ENCODE measurements around the gene TMEM258. TPM values are rescaled to one million over a fixed set of nuclear protein-coding genes. Genes with fewer than 3 reads are reported as not detected.
A peak's percentile ranks its signal among the peaks of the same experiment; 100 is the strongest.

TMEM258 gene
- total RNA-seq: 94.0 TPM
- long read RNA-seq, transcript TMEM258-204 (4 exons, 575 nt): major isoform, 54 of 66 reads
- long read RNA-seq, partial matches to known transcripts: 2 of 66 reads
- long read RNA-seq, other reads (novel, unspliced or antisense): 9 of 66 reads

DNA sequence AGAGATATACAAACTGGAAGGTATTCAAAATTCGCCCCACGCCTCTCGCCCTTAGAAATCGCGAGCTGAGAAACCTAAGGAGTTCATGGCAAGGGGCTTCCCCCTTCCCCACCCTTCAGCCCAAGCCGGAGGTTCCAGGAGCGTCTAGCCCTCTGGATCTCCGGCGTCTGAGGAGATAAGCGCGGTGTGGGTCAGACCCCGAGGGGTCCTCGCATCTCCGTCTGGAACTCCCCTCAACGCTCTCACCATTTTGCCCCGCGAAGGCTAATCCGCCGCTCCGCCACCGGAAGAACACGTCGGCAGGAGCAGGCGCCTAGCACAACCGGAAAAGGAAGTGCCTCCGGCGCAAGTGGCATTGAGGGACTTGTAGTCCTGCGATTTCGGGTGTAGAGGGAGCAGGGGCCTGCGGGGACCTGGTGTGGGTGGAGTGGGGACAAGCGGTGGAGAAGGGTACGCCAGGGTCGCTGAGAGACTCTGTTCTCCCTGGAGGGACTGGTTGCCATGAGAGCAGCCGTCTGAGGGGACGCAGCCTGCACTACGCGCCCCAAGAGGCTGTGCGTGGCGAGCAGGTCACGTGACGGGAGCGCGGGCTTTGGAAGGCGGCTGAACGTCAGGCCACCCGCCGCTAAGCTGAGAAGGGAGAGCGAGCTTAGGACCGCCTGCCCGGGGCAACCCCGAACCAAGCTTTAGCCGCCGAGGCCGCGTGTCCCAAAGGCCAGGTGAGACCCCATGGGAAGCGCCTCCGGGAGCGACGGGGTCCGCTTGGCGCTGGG, at the start of gene TMEM258, which contains the start of gene FEN1:
Gene TMEM258, minus strand, starts transcription at position 290 of the 773 bp plus-strand sequence. Its CDS starts 41 bp downstream, at position 249.
Gene FEN1, plus strand, starts transcription at position 602 of the 773 bp plus-strand sequence. CDS start 2,451 bp downstream, outside the sequence.
- ATAC-seq (peak; percentile 91), DNase-seq (peak; percentile 96)
- H3K4me3 ChIP-seq: peak within 1 kb of the TSS; percentile 85
- peak within 1 kb of the TSS; percentile 99 for H3K27ac ChIP-seq
- TF ChIP-seq, protein P1, sequence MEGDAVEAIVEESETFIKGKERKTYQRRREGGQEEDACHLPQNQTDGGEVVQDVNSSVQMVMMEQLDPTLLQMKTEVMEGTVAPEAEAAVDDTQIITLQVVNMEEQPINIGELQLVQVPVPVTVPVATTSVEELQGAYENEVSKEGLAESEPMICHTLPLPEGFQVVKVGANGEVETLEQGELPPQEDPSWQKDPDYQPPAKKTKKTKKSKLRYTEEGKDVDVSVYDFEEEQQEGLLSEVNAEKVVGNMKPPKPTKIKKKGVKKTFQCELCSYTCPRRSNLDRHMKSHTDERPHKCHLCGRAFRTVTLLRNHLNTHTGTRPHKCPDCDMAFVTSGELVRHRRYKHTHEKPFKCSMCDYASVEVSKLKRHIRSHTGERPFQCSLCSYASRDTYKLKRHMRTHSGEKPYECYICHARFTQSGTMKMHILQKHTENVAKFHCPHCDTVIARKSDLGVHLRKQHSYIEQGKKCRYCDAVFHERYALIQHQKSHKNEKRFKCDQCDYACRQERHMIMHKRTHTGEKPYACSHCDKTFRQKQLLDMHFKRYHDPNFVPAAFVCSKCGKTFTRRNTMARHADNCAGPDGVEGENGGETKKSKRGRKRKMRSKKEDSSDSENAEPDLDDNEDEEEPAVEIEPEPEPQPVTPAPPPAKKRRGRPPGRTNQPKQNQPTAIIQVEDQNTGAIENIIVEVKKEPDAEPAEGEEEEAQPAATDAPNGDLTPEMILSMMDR (IDR thresholded peaks at IDR 0.05): no peak
- no peaks in the 10 kb centered on the region for H3K9me3 ChIP-seq
- peaks cover 33% of the 10 kb centered on the region for H3K36me3 ChIP-seq
- intact Hi-C loops (cut with DNase I): loop anchor here (10.0 kb wide), 1 partner anchor 322 kb away; no protein-coding TSS in a partner anchor
- H3K27me3 ChIP-seq: no peaks in the 10 kb centered on the region
- peaks cover 18% of the 10 kb centered on the region for H3K4me1 ChIP-seq

DNA sequence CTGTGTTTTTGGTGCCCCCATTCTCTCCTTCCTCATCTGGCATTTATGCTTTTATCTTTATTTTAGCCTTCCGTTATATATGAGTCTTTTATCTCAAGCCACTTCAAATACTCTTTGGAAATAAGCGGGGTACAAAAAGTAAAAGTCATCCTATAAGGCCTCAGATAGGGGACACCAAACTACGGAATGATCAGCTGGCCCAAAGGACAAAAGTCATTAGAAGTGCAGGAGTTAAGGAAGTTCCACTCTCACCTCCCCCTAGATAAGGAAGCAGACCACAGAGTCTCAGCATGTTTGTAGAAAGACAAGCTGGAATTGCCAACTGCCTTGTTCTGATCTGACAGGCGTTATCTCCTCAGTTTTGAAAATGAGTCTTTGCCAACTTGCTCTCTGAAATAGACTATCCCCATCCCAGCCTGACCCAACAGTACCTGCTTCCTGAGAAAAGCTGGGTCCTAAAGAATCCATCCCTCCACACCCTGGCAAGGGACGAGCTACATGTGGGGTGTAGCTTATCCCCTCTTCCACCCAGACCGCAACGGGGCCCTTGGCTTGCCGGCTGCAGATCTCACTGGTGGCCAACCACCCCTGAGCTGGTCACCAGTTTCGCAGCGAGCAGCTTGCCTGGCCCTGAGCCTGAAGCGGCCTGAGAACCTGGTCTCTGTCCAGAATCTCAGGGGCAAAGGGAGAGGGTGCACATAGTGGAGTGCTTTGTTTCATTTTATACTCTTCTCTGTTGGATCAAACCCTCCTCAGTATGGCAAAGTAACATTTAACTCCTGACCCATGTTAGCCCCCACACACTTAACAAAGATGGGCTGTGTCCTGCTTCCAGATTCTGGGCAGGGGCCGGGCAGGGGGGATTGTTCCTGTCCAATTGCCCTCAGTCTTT, 49.5 kb upstream of the TMEM258 start:
- no peak for DNase-seq
- H3K36me3 ChIP-seq: peaks cover 30% of the 10 kb centered on the region
- H3K27ac ChIP-seq: no peak overlapping the region
- H3K4me1 ChIP-seq: no peaks in the 10 kb centered on the region
- H3K4me3 ChIP-seq: no peak overlapping the region
- no peaks in the 10 kb centered on the region for H3K27me3 ChIP-seq
- ATAC-seq: no peak
- intact Hi-C loops (cut with DNase I): no loop called here
- TF ChIP-seq, protein P1 (IDR thresholded peaks at IDR 0.05): no peak
- no peaks in the 10 kb centered on the region for H3K9me3 ChIP-seq

GRCh38 chr11:61840371-61840770, 48.0 kb upstream of the TMEM258 start:
- DNase-seq (no peak), ATAC-seq (no peak)
- intact Hi-C loops (cut with DNase I): no loop called here

DNA sequence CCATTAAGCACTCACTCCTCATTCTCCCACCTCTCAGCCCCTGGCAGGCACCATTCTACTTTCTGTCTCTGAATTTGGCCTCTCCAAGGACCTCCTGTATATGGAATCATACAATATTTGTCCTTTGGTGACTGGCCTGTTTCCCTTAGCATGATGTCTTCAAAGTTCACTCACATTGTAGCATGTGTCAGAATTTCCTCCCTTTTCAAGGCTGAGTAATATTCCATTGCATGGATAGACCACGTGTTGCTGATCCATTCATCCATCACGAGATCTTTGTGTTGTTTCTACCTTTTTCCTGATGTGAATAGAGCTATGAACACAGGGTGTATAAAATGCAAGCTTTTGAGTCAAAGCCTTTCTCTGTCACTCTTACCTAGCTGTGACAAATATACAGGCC, 47.3 kb upstream of the TMEM258 start:
- intact Hi-C loops (cut with DNase I): no loop called here
- TF ChIP-seq, protein P1 (IDR thresholded peaks at IDR 0.05): no peak
- H3K27ac ChIP-seq: no peak overlapping the region

More at GRCh38 chr11:61840371-61840770, 48.0 kb upstream of the TMEM258 start:
- H3K4me3 ChIP-seq: no peak overlapping the region
- H3K36me3 ChIP-seq: peaks cover 30% of the 10 kb centered on the region
- no peak overlapping the region for H3K27ac ChIP-seq
- TF ChIP-seq, protein P1 (IDR thresholded peaks at IDR 0.05): no peak
- H3K27me3 ChIP-seq: no peaks in the 10 kb centered on the region
- no peaks in the 10 kb centered on the region for H3K4me1 ChIP-seq
- H3K9me3 ChIP-seq: no peaks in the 10 kb centered on the region

GRCh38 chr11:61838921-61839320, 46.5 kb upstream of the TMEM258 start:
- H3K9me3 ChIP-seq: no peaks in the 10 kb centered on the region
- intact Hi-C loops (cut with DNase I): no loop called here
- peaks cover 23% of the 10 kb centered on the region for H3K36me3 ChIP-seq
- no peak overlapping the region for H3K27ac ChIP-seq
- TF ChIP-seq, protein P1 (IDR thresholded peaks at IDR 0.05): no peak
- DNase-seq: no peak
- H3K27me3 ChIP-seq: no peaks in the 10 kb centered on the region
- ATAC-seq: no peak
- H3K4me1 ChIP-seq: peaks cover 9% of the 10 kb centered on the region
- H3K4me3 ChIP-seq: no peak overlapping the region

More for the DNA sequence above, 47.3 kb upstream of the TMEM258 start:
- ATAC-seq: no peak
- Histone ChIP-seq H3K4me1 (peaks cover 2% of the 10 kb centered on the region), H3K27me3 (no peaks in the 10 kb centered on the region), H3K4me3 (no peak overlapping the region), H3K9me3 (no peaks in the 10 kb centered on the region), H3K36me3 (peaks cover 30% of the 10 kb centered on the region)
- DNase-seq: no peak

All from upper lobe of right lung (tissue), 1 donor.